Subcutaneous adipose tissue (tissue), 4 donors: ENCODE measurements around the gene VWA8. TPM values are rescaled to one million over a fixed set of nuclear protein-coding genes. Genes with fewer than 3 reads are reported as not detected.

Experiments used
- CTCF ChIP-seq: fragments of 450-650 bp; IDR thresholded peaks from one replicate; pipeline ENCODE4 v1.5.1; 2016; ENCODE audit warnings: low read depth, mild to moderate bottlenecking, control low read depth, antibody characterized with exemption, moderate library complexity
- total RNA-seq, 4 donors: library from RNA; depleted of rRNA; stranded (reverse); fragments of >200 nt; gene quantifications; one replicate each; pipeline ENCODE4 v1.1.0, GENCODE V29; 2016

The VWA8 gene
- total RNA-seq, 4 donors from 2014 or later = 18.1 to 28.3 (median 20.3) TPM

GRCh38 chr13:41914552-41914951, 46.4 kb downstream of the VWA8 start:
- TF ChIP-seq CTCF = no peak

GRCh38 chr13:41909506-41909905, 51.4 kb downstream of the VWA8 start:
- TF ChIP-seq CTCF = no peak

- no peak for TF ChIP-seq CTCF
Observed at GRCh38 chr13:41905600-41906254, 55.2 kb downstream of the VWA8 start.

- TF ChIP-seq CTCF = no peak
Observed at GRCh38 chr13:41900918-41901317, 60.0 kb downstream of the VWA8 start.

GRCh38 chr13:41897126-41897525, 63.8 kb downstream of the VWA8 start:
- TF ChIP-seq CTCF = no peak

- TF ChIP-seq CTCF = no peak
Observed at GRCh38 chr13:41895478-41895877, 65.4 kb downstream of the VWA8 start.

- no peak for TF ChIP-seq CTCF
Observed at GRCh38 chr13:41891119-41891518, 69.8 kb downstream of the VWA8 start.
